ENCODE results near the gene GSTM1.

GRCh38 chr1:109704173-109704572, 16.6 kb downstream of the GSTM1 start:
- TF ChIP-seq POLR2A (IDR thresholded peaks at IDR 0.05) (no peak), CTCF (IDR thresholded peaks at IDR 0.05) (no peak), EP300 (IDR thresholded peaks at IDR 0.05) (no peak)

All from sigmoid colon (tissue), 4 donors.